Ovary (tissue), 3 donors: ENCODE measurements around the gene TMEM185A.

ENCODE experiments used
- CTCF ChIP-seq, 3 donors: fragments of 450-650 bp in 2 of 3; fragments of 200-600 bp in 1 of 3; IDR thresholded peaks; one replicate each; pipeline versions ENCODE4 v1.5.1 to v1.8.0; 2016 to 2022; ENCODE audit warnings: antibody characterized with exemption in 3 of 3, mild to moderate bottlenecking in 1 of 3
- EP300 ChIP-seq: sonication (generic); formaldehyde crosslinking; IDR thresholded peaks from one replicate; pipeline ENCODE4 v1.6.1; 2017; ENCODE audit warnings: antibody characterized with exemption
- POLR2A ChIP-seq: fragments of 450-650 bp; IDR thresholded peaks from one replicate; pipeline ENCODE4 v1.6.1; 2017; ENCODE audit warnings: antibody characterized with exemption, mild to moderate bottlenecking, moderate library complexity
- donor health status: DM: no; HTN: no; CAD: no.

DNA sequence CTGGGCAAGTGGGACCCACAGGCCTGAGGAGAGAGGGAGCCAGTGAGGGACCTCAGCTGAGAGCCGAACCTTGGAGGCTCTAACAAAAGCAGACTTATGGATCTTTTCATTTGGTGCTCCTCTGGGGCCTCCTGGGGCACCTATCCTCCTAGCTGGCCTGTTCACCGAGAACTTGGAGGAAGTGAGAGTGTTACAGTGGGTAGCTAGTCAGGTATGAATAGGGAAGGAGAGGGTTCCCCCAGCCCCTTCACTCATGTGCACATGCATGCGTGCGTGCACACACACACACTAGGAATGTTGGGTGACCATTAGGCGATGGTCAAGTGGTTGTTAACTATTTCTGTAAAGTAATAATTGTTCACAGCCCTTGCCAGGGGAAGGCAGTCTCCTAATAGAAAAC lies 18.6 kb upstream of the TMEM185A start:
- no peak for TF ChIP-seq POLR2A
- TF ChIP-seq CTCF (IDR thresholded peaks at IDR 0.05): no peak
- no peak for TF ChIP-seq EP300
